HL-60 (cell line): ENCODE data around the gene OMD.

Source experiments
- GABPA ChIP-seq: IDR thresholded peaks from 2 replicates; pipeline ENCODE4 v1.6.1; 2012; ENCODE audit warnings: low read depth
- POLR2AphosphoS5 ChIP-seq: IDR thresholded peaks from 2 replicates; pipeline ENCODE4 v1.6.1; 2012; ENCODE audit warnings: low read depth
- TF ChIP-seq, protein P1 (sequence below): IDR thresholded peaks from one replicate; pipeline ENCODE4 v1.5.1; 2011; ENCODE audit warnings: low read length, control low read depth, inconsistent platforms; ENCODE audit not compliant: insufficient read depth
- TF ChIP-seq, protein P2 (sequence below): IDR thresholded peaks from 2 replicates; pipeline ENCODE4 v1.6.1; 2012; ENCODE audit warnings: low read depth; ENCODE audit not compliant: insufficient replicate concordance

DNA sequence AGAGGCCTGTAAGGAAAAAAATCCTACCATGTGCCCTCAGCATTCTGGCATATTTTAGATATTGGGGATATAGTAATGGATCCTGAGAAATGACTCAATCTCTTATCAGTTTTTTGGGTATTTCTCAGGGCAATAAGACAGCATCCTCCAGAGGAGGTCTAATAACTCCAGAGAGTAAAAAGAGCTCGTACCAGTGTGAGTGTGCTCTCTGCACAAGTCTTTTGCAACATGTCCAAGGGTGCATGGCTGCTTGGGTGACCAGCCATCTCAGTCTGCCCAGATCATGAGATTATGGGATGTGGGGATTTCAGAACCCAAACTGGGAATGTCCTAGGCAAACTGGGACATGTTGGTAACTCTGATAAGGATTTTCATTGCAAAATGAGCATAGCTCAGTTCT is 42.8 kb upstream of the OMD start:
- TF ChIP-seq GABPA (no peak), POLR2AphosphoS5 (no peak)
- TF ChIP-seq, protein P1, sequence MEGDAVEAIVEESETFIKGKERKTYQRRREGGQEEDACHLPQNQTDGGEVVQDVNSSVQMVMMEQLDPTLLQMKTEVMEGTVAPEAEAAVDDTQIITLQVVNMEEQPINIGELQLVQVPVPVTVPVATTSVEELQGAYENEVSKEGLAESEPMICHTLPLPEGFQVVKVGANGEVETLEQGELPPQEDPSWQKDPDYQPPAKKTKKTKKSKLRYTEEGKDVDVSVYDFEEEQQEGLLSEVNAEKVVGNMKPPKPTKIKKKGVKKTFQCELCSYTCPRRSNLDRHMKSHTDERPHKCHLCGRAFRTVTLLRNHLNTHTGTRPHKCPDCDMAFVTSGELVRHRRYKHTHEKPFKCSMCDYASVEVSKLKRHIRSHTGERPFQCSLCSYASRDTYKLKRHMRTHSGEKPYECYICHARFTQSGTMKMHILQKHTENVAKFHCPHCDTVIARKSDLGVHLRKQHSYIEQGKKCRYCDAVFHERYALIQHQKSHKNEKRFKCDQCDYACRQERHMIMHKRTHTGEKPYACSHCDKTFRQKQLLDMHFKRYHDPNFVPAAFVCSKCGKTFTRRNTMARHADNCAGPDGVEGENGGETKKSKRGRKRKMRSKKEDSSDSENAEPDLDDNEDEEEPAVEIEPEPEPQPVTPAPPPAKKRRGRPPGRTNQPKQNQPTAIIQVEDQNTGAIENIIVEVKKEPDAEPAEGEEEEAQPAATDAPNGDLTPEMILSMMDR = no peak
- TF ChIP-seq, protein P2, sequence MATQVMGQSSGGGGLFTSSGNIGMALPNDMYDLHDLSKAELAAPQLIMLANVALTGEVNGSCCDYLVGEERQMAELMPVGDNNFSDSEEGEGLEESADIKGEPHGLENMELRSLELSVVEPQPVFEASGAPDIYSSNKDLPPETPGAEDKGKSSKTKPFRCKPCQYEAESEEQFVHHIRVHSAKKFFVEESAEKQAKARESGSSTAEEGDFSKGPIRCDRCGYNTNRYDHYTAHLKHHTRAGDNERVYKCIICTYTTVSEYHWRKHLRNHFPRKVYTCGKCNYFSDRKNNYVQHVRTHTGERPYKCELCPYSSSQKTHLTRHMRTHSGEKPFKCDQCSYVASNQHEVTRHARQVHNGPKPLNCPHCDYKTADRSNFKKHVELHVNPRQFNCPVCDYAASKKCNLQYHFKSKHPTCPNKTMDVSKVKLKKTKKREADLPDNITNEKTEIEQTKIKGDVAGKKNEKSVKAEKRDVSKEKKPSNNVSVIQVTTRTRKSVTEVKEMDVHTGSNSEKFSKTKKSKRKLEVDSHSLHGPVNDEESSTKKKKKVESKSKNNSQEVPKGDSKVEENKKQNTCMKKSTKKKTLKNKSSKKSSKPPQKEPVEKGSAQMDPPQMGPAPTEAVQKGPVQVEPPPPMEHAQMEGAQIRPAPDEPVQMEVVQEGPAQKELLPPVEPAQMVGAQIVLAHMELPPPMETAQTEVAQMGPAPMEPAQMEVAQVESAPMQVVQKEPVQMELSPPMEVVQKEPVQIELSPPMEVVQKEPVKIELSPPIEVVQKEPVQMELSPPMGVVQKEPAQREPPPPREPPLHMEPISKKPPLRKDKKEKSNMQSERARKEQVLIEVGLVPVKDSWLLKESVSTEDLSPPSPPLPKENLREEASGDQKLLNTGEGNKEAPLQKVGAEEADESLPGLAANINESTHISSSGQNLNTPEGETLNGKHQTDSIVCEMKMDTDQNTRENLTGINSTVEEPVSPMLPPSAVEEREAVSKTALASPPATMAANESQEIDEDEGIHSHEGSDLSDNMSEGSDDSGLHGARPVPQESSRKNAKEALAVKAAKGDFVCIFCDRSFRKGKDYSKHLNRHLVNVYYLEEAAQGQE = no peak
